ENCODE results near the gene NUP37. TPM values are rescaled to one million over a fixed set of nuclear protein-coding genes. Genes with fewer than 3 reads are reported as not detected.

NUP37 gene
- total RNA-seq, 3 donors from 2014 or later (not counting 1 experiment from before 2014, with no cell fraction given): 10.6 to 14.7 (median 10.7) TPM

DNA sequence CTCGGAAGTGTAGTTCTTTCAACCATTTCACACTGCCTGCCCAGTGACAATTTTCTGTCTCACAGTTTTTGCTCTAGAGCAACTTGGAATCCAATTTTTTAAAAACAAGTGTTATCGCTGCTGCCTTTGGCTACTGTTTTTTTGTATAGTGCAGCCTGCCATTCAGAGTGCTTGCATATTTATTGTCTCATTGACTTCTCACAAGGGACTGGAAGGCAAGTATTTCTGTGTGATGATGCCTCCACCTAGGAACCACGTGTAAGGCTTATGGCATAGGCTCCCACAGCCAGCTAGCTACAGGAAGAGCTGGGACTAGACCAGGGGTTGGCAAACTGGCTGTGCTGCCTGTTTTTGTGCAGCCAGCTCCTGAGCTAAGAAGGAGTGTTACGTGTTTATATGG lies 972 bp upstream of the NUP37 start:
- TF ChIP-seq, protein P1, sequence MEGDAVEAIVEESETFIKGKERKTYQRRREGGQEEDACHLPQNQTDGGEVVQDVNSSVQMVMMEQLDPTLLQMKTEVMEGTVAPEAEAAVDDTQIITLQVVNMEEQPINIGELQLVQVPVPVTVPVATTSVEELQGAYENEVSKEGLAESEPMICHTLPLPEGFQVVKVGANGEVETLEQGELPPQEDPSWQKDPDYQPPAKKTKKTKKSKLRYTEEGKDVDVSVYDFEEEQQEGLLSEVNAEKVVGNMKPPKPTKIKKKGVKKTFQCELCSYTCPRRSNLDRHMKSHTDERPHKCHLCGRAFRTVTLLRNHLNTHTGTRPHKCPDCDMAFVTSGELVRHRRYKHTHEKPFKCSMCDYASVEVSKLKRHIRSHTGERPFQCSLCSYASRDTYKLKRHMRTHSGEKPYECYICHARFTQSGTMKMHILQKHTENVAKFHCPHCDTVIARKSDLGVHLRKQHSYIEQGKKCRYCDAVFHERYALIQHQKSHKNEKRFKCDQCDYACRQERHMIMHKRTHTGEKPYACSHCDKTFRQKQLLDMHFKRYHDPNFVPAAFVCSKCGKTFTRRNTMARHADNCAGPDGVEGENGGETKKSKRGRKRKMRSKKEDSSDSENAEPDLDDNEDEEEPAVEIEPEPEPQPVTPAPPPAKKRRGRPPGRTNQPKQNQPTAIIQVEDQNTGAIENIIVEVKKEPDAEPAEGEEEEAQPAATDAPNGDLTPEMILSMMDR (IDR thresholded peaks at IDR 0.05): no peak
- Histone ChIP-seq H3K36me3 (ENCODE audit: control insufficient read depth, insufficient read depth, low read length) (peaks cover 12% of the 10 kb centered on the region), H3K4me1 (ENCODE audit: control insufficient read depth, insufficient read depth, low read length) (peaks cover 5% of the 10 kb centered on the region), H3K27me3 (ENCODE audit: control insufficient read depth, insufficient read depth, low read length) (no peaks in the 10 kb centered on the region), H3K4me3 (ENCODE audit: low read length) (no peak overlapping the region), H3K9me3 (ENCODE audit: control insufficient read depth, insufficient read depth, low read length) (no peaks in the 10 kb centered on the region), H3K27ac (ENCODE audit: low read length) (no peak overlapping the region)
- Mint-ChIP-seq H3K27ac (peak overlapping the region; percentile 89 to 94), H3K9me3 (no peaks in the 10 kb centered on the region), H3K36me3 (no peaks in the 10 kb centered on the region), H3K27me3 (ENCODE audit: low read depth in 2 of 2) (no peaks in the 10 kb centered on the region), H3K4me3 (peak overlapping the region; percentile 92), H3K4me1 (peaks cover 16 to 17% of the 10 kb centered on the region in 2 donors)
- ATAC-seq: peak in 1 of 3 donors; percentile 22
- DNase-seq: peak in 1 of 2 donors; percentile 25
- 41% methylated on average over 4 of the region's 4 CpGs for WGBS (ENCODE audit: insufficient coverage)
- intact Hi-C loops (cut with micrococcal nuclease): loop anchor here (1.0 to 5.0 kb wide), 2 partner anchors 59 to 244 kb away; partner anchors contain the start of gene DRAM1

DNA sequence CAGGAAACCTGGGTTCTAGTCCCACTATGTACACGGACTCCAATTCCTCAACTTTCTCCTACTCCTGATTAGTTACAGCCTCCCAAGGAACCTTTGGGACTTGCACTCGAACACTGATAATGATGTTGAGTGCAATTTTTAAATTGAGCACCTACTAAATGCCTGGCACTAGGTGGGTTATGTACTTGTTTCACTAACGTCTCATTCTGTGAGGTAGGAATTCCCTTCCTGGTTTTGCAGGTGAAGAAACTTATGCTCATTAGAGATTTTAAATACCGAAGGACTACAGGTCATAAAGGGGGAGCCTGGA lies 605 bp upstream of the NUP37 start:
- H3K9me3 Mint-ChIP-seq: no peaks in the 10 kb centered on the region
- no peak for DNase-seq
- H3K36me3 ChIP-seq (ENCODE audit: control insufficient read depth, insufficient read depth, low read length): peaks cover 12% of the 10 kb centered on the region
- H3K27ac ChIP-seq (ENCODE audit: low read length): peak overlapping the region; percentile 80
- peaks cover 5% of the 10 kb centered on the region for H3K4me1 ChIP-seq (ENCODE audit: control insufficient read depth, insufficient read depth, low read length)
- H3K9me3 ChIP-seq (ENCODE audit: control insufficient read depth, insufficient read depth, low read length): no peaks in the 10 kb centered on the region
- intact Hi-C loops (cut with micrococcal nuclease): loop anchor here (1.0 to 5.0 kb wide), 2 partner anchors 58 to 243 kb away; partner anchors contain the start of gene DRAM1
- H3K4me3 Mint-ChIP-seq: peak overlapping the region; percentile 92
- H3K4me3 ChIP-seq (ENCODE audit: low read length): peak overlapping the region; percentile 76
- H3K27me3 Mint-ChIP-seq (ENCODE audit: low read depth in 2 of 2): no peaks in the 10 kb centered on the region
- H3K27ac Mint-ChIP-seq: peak overlapping the region; percentile 89 to 94
- peaks cover 16 to 17% of the 10 kb centered on the region in 2 donors for H3K4me1 Mint-ChIP-seq
- WGBS (ENCODE audit: insufficient coverage): 7% methylated on average over 3 of the region's 4 CpGs
- TF ChIP-seq, protein P1 (IDR thresholded peaks at IDR 0.05): no peak
- H3K27me3 ChIP-seq (ENCODE audit: control insufficient read depth, insufficient read depth, low read length): no peaks in the 10 kb centered on the region
- ATAC-seq: no peak
- H3K36me3 Mint-ChIP-seq: no peaks in the 10 kb centered on the region

DNA sequence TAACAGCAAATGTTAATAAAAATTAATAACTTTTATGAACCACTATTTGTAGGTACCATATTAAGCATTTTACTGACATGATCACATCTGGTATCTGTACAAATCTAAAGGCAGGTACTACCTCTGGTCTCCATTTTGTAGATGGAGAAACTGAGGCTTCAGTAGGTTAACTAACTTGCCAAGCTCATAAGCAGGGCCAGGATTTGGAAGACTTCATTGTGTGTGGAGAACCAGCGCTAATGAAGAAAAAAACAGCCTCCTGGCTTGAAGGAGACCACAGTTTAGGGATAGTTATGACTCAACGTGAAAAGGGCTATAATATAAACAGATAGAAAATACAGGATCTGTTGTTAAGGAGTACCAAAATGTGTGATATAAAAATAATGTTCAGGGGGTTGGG lies 1.0 kb downstream of the NUP37 start:
- Mint-ChIP-seq H3K36me3 (no peaks in the 10 kb centered on the region), H3K27ac (peak overlapping the region; percentile 89 to 94), H3K4me3 (peak overlapping the region; percentile 54), H3K9me3 (no peaks in the 10 kb centered on the region), H3K4me1 (peaks cover 16 to 17% of the 10 kb centered on the region in 2 donors), H3K27me3 (ENCODE audit: low read depth in 2 of 2) (no peaks in the 10 kb centered on the region)
- intact Hi-C loops (cut with micrococcal nuclease): no loop called here
- peaks cover 15% of the 10 kb centered on the region for H3K36me3 ChIP-seq (ENCODE audit: control insufficient read depth, insufficient read depth, low read length)
- H3K27ac ChIP-seq (ENCODE audit: low read length): no peak overlapping the region
- 89% methylated on average over 2 of the region's 2 CpGs for WGBS (ENCODE audit: insufficient coverage)
- TF ChIP-seq, protein P1 (IDR thresholded peaks at IDR 0.05): no peak
- no peak overlapping the region for H3K4me3 ChIP-seq (ENCODE audit: low read length)
- ATAC-seq (no peak), DNase-seq (peak in 1 of 2 donors; percentile 3)
- H3K9me3 ChIP-seq (ENCODE audit: control insufficient read depth, insufficient read depth, low read length): no peaks in the 10 kb centered on the region
- H3K27me3 ChIP-seq (ENCODE audit: control insufficient read depth, insufficient read depth, low read length): no peaks in the 10 kb centered on the region
- H3K4me1 ChIP-seq (ENCODE audit: control insufficient read depth, insufficient read depth, low read length): peaks cover 5% of the 10 kb centered on the region

DNA sequence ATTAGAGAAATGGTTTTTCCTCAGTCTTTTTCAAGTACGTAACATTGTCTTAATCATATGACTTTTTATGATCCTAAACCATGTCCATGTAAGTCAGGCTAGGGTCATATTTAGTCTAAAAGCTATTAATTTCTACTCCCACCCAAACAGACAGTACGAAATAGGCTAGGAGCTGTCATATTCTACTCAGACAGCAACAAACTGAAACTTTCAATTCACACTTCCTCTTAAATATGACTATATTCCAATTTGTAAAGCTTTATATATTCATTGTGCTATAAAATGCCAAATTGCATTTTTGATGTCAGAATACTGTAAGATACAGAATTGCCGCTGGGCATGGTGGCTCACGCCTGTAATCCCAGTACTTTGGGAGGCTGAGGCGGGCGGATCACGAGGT lies 3.5 kb downstream of the NUP37 start:
- peaks cover 21% of the 10 kb centered on the region for H3K36me3 ChIP-seq (ENCODE audit: control insufficient read depth, insufficient read depth, low read length)
- peaks cover 3% of the 10 kb centered on the region for H3K36me3 Mint-ChIP-seq
- intact Hi-C loops (cut with micrococcal nuclease): no loop called here

More for the DNA sequence above, 3.5 kb downstream of the NUP37 start:
- ATAC-seq: no peak
- no peaks in the 10 kb centered on the region for H3K27me3 Mint-ChIP-seq (ENCODE audit: low read depth in 2 of 2)
- 90% methylated on average over 6 of the region's 7 CpGs for WGBS (ENCODE audit: insufficient coverage)
- DNase-seq: no peak
- H3K4me3 Mint-ChIP-seq: no peak overlapping the region
- no peaks in the 10 kb centered on the region for H3K9me3 ChIP-seq (ENCODE audit: control insufficient read depth, insufficient read depth, low read length)
- H3K9me3 Mint-ChIP-seq: no peaks in the 10 kb centered on the region
- no peak overlapping the region for H3K27ac ChIP-seq (ENCODE audit: low read length)
- H3K27me3 ChIP-seq (ENCODE audit: control insufficient read depth, insufficient read depth, low read length): no peaks in the 10 kb centered on the region
- TF ChIP-seq, protein P1 (IDR thresholded peaks at IDR 0.05): no peak
- peaks cover 5% of the 10 kb centered on the region for H3K4me1 ChIP-seq (ENCODE audit: control insufficient read depth, insufficient read depth, low read length)
- no peak overlapping the region for H3K27ac Mint-ChIP-seq
- H3K4me3 ChIP-seq (ENCODE audit: low read length): no peak overlapping the region
- peaks cover 16 to 17% of the 10 kb centered on the region in 2 donors for H3K4me1 Mint-ChIP-seq
